Activated CD8-positive, alpha-beta memory T cell treated with anti-CD3 and anti-CD28 coated beads, Interleukin-2, amount 10 ng/mL, durations not matched to agents 7 days and 5 days (primary cell): ENCODE measurements around the gene BDP1. TPM values are rescaled to one million over a fixed set of nuclear protein-coding genes. Genes with fewer than 3 reads are reported as not detected.
A peak's percentile ranks its signal among the peaks of the same experiment; 100 is the strongest.
"Not testable (repeated sequence)": the region's sequence is repeated elsewhere in the genome, so short reads cannot be mapped to it uniquely, and the experiment has no call there.

Source experiments
- ATAC-seq: fragments of 150-1000 bp; cut with Tn5 transposase; one replicate; pipeline ENCODE4 v1.10.0; 2021; ENCODE audit warnings: moderate library complexity
- CTCF ChIA-PET: fragments of 350-600 bp; sonication (Branson Sonifier 250); formaldehyde crosslinking; loops from one replicate; lab custom pipeline; 2021; ENCODE audit warnings: antibody characterized with exemption; lab: Charles Lee
- DNase-seq: peaks from one replicate; pipeline ENCODE4 v3.0.0-alpha.2; 2020
- H3K27ac Mint-ChIP-seq: one replicate; pipeline ENCODE4 v1.8.0; 2021; ENCODE audit warnings: mild to moderate bottlenecking, mixed read lengths
- H3K27me3 Mint-ChIP-seq: one replicate; pipeline ENCODE4 v1.8.0; 2021; ENCODE audit warnings: mixed read lengths
- H3K36me3 Mint-ChIP-seq: one replicate; pipeline ENCODE4 v1.8.0; 2021; ENCODE audit warnings: mild to moderate bottlenecking, mixed read lengths
- H3K4me1 Mint-ChIP-seq: one replicate; pipeline ENCODE4 v1.8.0; 2021; ENCODE audit warnings: mixed read lengths
- H3K4me3 Mint-ChIP-seq: one replicate; pipeline ENCODE4 v1.8.0; 2021; ENCODE audit warnings: mild to moderate bottlenecking, moderate library complexity, mixed read lengths
- H3K9me3 Mint-ChIP-seq: one replicate; pipeline ENCODE4 v1.8.0; 2022; ENCODE audit warnings: low read depth, mixed read lengths
- total RNA-seq, 2 experiments: library from RNA; stranded (reverse); gene quantifications; one replicate each; pipeline ENCODE4 v1.2.3, GENCODE V29; 2021

The BDP1 gene
- 10 to 100 TPM; 36.0 to 37.9 TPM for total RNA-seq

GRCh38 chr5:71455427-71456361 lies at the start of gene BDP1:
Gene BDP1, plus strand, starts transcription at chr5:71455651. Its CDS starts 227 bp downstream, at chr5:71455878.
- H3K36me3 Mint-ChIP-seq, result peaks cover 23% of the 10 kb centered on the region
- no peaks in the 10 kb centered on the region for H3K9me3 Mint-ChIP-seq
- CTCF ChIA-PET, result interaction anchor here (1.0 to 1.6 kb wide), 3 partner anchors 20 to 146 kb away, joined by 3 to 7 read pairs (median 3); no protein-coding TSS in a partner anchor
- peaks cover 29% of the 10 kb centered on the region for H3K4me1 Mint-ChIP-seq
- H3K27ac Mint-ChIP-seq, result peak within 1 kb of the TSS; percentile 99
- peaks cover 3% of the 10 kb centered on the region for H3K27me3 Mint-ChIP-seq
- DNase-seq (peak; percentile 98), ATAC-seq (peak; percentile 92)
- peak within 1 kb of the TSS; percentile 89 for H3K4me3 Mint-ChIP-seq

GRCh38 chr5:71410088-71410487 lies 45.4 kb upstream of the BDP1 start:
- H3K36me3 Mint-ChIP-seq, H3K9me3 Mint-ChIP-seq, CTCF ChIA-PET, H3K27ac Mint-ChIP-seq, H3K4me1 Mint-ChIP-seq, DNase-seq, ATAC-seq, H3K4me3 Mint-ChIP-seq: not testable (repeated sequence)
- H3K27me3 Mint-ChIP-seq, result peaks cover 25% of the 10 kb centered on the region

- ATAC-seq, H3K4me1 Mint-ChIP-seq, H3K9me3 Mint-ChIP-seq, H3K36me3 Mint-ChIP-seq, CTCF ChIA-PET, DNase-seq, H3K4me3 Mint-ChIP-seq, H3K27ac Mint-ChIP-seq: not testable (repeated sequence)
- peaks cover 46% of the 10 kb centered on the region for H3K27me3 Mint-ChIP-seq
These were observed 39.8 kb upstream of the BDP1 start for GRCh38 chr5:71415626-71416025.

GRCh38 chr5:71418026-71418425 lies 37.4 kb upstream of the BDP1 start:
- CTCF ChIA-PET, DNase-seq, H3K4me3 Mint-ChIP-seq, H3K36me3 Mint-ChIP-seq, H3K9me3 Mint-ChIP-seq, ATAC-seq, H3K4me1 Mint-ChIP-seq, H3K27ac Mint-ChIP-seq: not testable (repeated sequence)
- H3K27me3 Mint-ChIP-seq, result peaks cover 49% of the 10 kb centered on the region

- H3K27ac Mint-ChIP-seq, ATAC-seq, CTCF ChIA-PET, H3K9me3 Mint-ChIP-seq, H3K36me3 Mint-ChIP-seq, DNase-seq, H3K4me3 Mint-ChIP-seq, H3K4me1 Mint-ChIP-seq: not testable (repeated sequence)
- H3K27me3 Mint-ChIP-seq, result peaks cover 35% of the 10 kb centered on the region
These were observed 34.2 kb upstream of the BDP1 start for GRCh38 chr5:71421278-71421677.

- H3K36me3 Mint-ChIP-seq, ATAC-seq, H3K9me3 Mint-ChIP-seq, CTCF ChIA-PET, H3K27ac Mint-ChIP-seq, H3K4me1 Mint-ChIP-seq, H3K4me3 Mint-ChIP-seq, DNase-seq: not testable (repeated sequence)
- peaks cover 26% of the 10 kb centered on the region for H3K27me3 Mint-ChIP-seq
These were observed 31.6 kb upstream of the BDP1 start for GRCh38 chr5:71423896-71424295.

GRCh38 chr5:71426686-71427474 lies 28.6 kb upstream of the BDP1 start:
- H3K4me3 Mint-ChIP-seq, H3K36me3 Mint-ChIP-seq, ATAC-seq, H3K27ac Mint-ChIP-seq, DNase-seq, CTCF ChIA-PET, H3K4me1 Mint-ChIP-seq, H3K9me3 Mint-ChIP-seq: not testable (repeated sequence)
- H3K27me3 Mint-ChIP-seq, result peaks cover 17% of the 10 kb centered on the region

GRCh38 chr5:71432410-71432809 lies 23.0 kb upstream of the BDP1 start:
- CTCF ChIA-PET, H3K4me1 Mint-ChIP-seq, H3K36me3 Mint-ChIP-seq, H3K9me3 Mint-ChIP-seq, ATAC-seq, H3K4me3 Mint-ChIP-seq, H3K27ac Mint-ChIP-seq, DNase-seq: not testable (repeated sequence)
- H3K27me3 Mint-ChIP-seq, result peaks cover 32% of the 10 kb centered on the region

GRCh38 chr5:71434825-71435224 lies 20.6 kb upstream of the BDP1 start:
- H3K9me3 Mint-ChIP-seq, H3K36me3 Mint-ChIP-seq, ATAC-seq, H3K4me1 Mint-ChIP-seq, CTCF ChIA-PET, H3K4me3 Mint-ChIP-seq, H3K27ac Mint-ChIP-seq, DNase-seq: not testable (repeated sequence)
- H3K27me3 Mint-ChIP-seq, result peaks cover 25% of the 10 kb centered on the region

GRCh38 chr5:71441564-71441963 lies 13.9 kb upstream of the BDP1 start:
- not testable (repeated sequence) for ATAC-seq, H3K27ac Mint-ChIP-seq

GRCh38 chr5:71443891-71444290 lies 11.6 kb upstream of the BDP1 start:
- H3K4me3 Mint-ChIP-seq, DNase-seq, CTCF ChIA-PET, H3K36me3 Mint-ChIP-seq, ATAC-seq, H3K27ac Mint-ChIP-seq, H3K9me3 Mint-ChIP-seq: not testable (repeated sequence)
- Mint-ChIP-seq H3K27me3 (peaks cover 37% of the 10 kb centered on the region), H3K4me1 (peaks cover 10% of the 10 kb centered on the region)

More at GRCh38 chr5:71441564-71441963, 13.9 kb upstream of the BDP1 start:
- DNase-seq, H3K9me3 Mint-ChIP-seq, H3K4me1 Mint-ChIP-seq, CTCF ChIA-PET, H3K4me3 Mint-ChIP-seq, H3K36me3 Mint-ChIP-seq: not testable (repeated sequence)
- peaks cover 35% of the 10 kb centered on the region for H3K27me3 Mint-ChIP-seq

GRCh38 chr5:71445015-71445414 lies 10.4 kb upstream of the BDP1 start:
- Mint-ChIP-seq H3K27me3 (peaks cover 41% of the 10 kb centered on the region), H3K4me1 (peaks cover 10% of the 10 kb centered on the region)
- DNase-seq, CTCF ChIA-PET, H3K27ac Mint-ChIP-seq, H3K36me3 Mint-ChIP-seq, ATAC-seq, H3K4me3 Mint-ChIP-seq, H3K9me3 Mint-ChIP-seq: not testable (repeated sequence)

- CTCF ChIA-PET, H3K27ac Mint-ChIP-seq, H3K4me3 Mint-ChIP-seq, H3K9me3 Mint-ChIP-seq, H3K36me3 Mint-ChIP-seq, DNase-seq: not testable (repeated sequence)
- Mint-ChIP-seq H3K27me3 (peaks cover 42% of the 10 kb centered on the region), H3K4me1 (peaks cover 10% of the 10 kb centered on the region)
- ATAC-seq, result peak; percentile 38
These were observed 9.8 kb upstream of the BDP1 start for GRCh38 chr5:71445523-71446152.
